ENCODE data around the gene FKBP15. TPM values are rescaled to one million over a fixed set of nuclear protein-coding genes. Genes with fewer than 3 reads are reported as not detected.
"Not testable (repeated sequence)": the region's sequence is repeated elsewhere in the genome, so short reads cannot be mapped to it uniquely, and the experiment has no call there.

Gene FKBP15
- total RNA-seq, 1 donor = 15.4 TPM

DNA sequence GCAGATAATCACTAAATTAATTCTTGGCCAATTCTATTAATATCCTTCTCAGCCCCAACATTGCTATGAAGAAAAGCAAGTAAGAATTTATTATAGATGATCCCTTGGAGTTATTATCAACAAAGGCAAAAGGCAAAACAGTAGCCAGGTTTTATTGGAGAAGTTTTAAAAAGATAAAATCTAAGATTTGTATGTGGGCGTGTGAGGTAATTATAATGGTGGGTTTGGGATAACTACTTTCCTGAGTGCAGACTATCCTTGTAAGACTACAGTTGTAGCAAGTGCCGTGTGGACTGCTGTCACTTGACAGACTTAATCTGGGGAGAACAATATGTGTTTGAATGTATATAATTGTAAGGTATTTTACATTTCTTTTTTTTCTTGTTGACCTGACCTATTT, 23.5 kb upstream of the FKBP15 start:
- no peak overlapping the region for H3K4me3 ChIP-seq (ENCODE audit: low read length)
- H3K27me3 ChIP-seq (ENCODE audit: insufficient read depth, low read length) = no peaks in the 10 kb centered on the region
- no peaks in the 10 kb centered on the region for H3K4me1 ChIP-seq (ENCODE audit: insufficient read depth, low read length)
- no peaks in the 10 kb centered on the region for H3K9me3 ChIP-seq (ENCODE audit: low read depth, low read length)

DNA sequence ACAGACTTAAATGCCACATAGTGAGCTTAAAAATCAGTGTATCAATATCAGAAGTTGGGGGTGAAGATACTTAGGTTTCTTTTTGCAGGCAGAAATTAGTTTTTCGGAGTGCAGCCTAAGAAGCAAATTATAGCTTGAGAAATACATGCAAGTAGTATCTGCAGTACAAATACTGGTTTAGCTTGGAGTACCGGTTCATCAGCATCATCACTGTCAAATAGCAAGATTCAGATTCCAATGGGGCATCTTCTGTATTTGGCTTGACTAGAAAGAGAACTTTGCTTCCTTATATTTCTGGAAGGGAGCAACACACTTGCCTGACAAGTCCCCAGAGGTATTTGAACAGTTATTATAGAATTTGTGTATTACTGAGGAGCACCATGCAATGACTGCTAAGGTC, 20.1 kb upstream of the FKBP15 start:
- Histone ChIP-seq H3K4me1 (ENCODE audit: insufficient read depth, low read length) (peaks cover under 1% of the 10 kb centered on the region), H3K9me3 (ENCODE audit: low read depth, low read length) (no peaks in the 10 kb centered on the region), H3K27me3 (ENCODE audit: insufficient read depth, low read length) (no peaks in the 10 kb centered on the region), H3K4me3 (ENCODE audit: low read length) (no peak overlapping the region)

DNA sequence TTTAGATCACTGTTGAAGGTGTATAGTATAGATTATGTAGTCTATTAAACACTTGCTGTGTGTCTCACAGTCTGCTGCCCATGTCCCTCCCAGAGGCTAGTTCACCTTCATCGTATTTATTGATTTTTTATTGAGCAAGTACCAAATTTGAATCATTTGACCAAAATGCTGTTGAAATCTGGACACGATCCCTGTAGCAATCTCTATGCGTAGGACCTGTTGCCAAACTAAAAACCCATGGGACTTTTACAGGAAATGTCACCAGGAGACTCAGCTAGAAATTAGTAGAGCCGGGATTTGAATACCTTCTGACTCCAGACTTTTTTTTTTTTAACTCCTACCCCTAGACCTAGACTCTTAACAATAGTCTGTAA, 17.8 kb upstream of the FKBP15 start:
- Histone ChIP-seq H3K9me3 (ENCODE audit: low read depth, low read length) (no peaks in the 10 kb centered on the region), H3K4me1 (ENCODE audit: insufficient read depth, low read length) (peaks cover 15% of the 10 kb centered on the region), H3K27me3 (ENCODE audit: insufficient read depth, low read length) (no peaks in the 10 kb centered on the region), H3K4me3 (ENCODE audit: low read length) (no peak overlapping the region)

DNA sequence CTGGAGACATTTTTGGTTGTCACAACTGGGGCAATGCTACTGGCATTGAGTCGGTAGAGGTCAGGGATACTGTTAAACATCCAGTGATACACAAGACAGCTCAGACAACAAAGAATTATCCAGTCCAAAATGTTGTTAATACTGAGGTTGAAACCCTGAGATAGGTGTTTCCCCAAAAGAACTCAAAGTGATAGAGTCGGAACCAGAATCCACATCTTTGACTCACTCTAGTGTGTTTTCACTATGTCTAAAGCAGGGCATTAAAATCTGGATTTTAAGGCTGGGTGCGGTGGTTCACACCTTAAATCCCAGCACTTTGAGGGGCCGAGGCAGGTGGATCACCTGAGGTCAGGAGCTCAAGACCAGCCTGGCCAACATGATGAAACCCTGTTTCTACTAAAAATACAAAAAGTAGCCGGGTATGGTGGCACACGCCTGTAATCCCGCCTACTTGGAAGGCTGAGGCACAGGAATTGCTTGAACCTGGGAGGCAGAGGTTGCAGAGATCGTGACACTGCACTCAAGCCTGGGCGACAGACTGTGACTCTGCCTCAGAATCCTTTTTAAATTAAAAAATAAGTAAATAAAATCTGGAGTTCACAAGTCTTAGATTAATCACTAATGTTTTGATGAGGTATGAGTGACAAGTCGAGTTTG, 17.3 kb upstream of the FKBP15 start:
- peaks cover 19% of the 10 kb centered on the region for H3K4me1 ChIP-seq (ENCODE audit: insufficient read depth, low read length)
- no peak overlapping the region for H3K4me3 ChIP-seq (ENCODE audit: low read length)
- H3K9me3 ChIP-seq (ENCODE audit: low read depth, low read length) = no peaks in the 10 kb centered on the region
- H3K27me3 ChIP-seq (ENCODE audit: insufficient read depth, low read length) = no peaks in the 10 kb centered on the region

DNA sequence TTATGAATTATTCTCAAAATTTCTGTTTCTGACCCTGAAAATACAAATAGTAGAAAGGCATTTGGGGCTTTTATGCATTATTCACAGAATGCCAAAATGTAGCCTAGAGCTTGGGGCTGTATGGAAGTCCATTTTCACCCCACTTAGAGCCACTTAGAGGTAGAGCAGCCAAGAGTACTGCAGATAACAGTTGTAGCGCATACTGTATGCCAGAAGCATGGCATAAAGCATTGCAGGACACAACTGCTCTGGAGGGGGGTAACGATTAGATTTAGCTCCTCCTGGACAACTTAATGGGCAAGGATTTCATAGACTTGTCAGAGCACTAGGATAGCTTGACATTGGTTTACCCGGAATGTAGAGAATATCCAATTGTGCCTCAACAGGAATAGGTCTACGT, 15.9 kb upstream of the FKBP15 start:
- no peaks in the 10 kb centered on the region for H3K27me3 ChIP-seq (ENCODE audit: insufficient read depth, low read length)
- H3K4me3 ChIP-seq (ENCODE audit: low read length) = no peak overlapping the region
- no peaks in the 10 kb centered on the region for H3K9me3 ChIP-seq (ENCODE audit: low read depth, low read length)
- peaks cover 29% of the 10 kb centered on the region for H3K4me1 ChIP-seq (ENCODE audit: insufficient read depth, low read length)

DNA sequence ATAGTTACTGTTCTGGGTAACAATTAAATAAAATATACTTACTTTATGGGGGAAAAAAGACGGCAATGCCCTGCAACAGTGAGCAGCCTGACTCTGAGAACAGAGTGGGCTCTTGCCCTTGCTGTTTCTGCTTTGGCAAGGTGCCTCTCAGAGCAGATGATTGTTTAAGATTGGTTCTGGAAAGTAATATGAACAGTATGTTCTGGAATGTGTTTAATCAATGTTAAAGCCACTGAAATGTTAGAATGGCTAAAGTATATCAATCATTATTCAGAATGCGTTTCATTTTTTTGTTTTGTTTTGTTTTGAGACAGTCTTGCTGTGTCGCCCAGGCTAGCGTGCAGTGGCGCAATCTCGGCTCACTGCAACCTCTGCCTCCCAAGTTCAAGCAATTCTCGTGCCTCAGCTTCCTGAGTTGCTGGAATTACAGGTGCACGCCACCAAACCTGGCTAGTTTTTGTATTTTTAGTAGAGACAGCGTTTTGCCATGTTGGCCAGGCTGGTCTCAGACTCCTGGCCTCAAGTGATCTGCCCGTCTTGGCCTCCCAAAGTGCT, 14.7 kb upstream of the FKBP15 start:
- H3K4me3 ChIP-seq (ENCODE audit: low read length); H3K27me3 ChIP-seq (ENCODE audit: insufficient read depth, low read length); H3K9me3 ChIP-seq (ENCODE audit: low read depth, low read length): not testable (repeated sequence)
- peaks cover 29% of the 10 kb centered on the region for H3K4me1 ChIP-seq (ENCODE audit: insufficient read depth, low read length)

DNA sequence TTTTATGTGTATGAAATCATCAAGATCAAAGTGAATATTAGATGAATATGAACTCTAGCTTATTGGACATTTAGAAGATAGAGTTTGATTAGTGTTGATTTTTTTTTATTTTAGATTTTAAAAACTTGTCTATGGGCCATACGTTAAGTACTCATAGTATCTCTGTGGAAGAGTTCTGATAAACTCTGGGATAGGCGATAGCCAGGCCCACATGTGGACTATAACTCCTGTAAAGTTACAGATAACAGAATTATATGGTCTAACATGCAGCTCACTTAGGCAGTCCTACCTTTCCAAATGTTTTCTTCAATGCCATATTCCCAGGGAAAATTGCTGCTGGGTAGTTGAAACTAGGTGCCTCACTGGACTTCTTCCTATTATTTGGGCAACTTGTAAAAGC, 10.6 kb upstream of the FKBP15 start:
- Histone ChIP-seq H3K9me3 (ENCODE audit: low read depth, low read length) (no peaks in the 10 kb centered on the region), H3K4me1 (ENCODE audit: insufficient read depth, low read length) (peaks cover 35% of the 10 kb centered on the region), H3K27me3 (ENCODE audit: insufficient read depth, low read length) (no peaks in the 10 kb centered on the region), H3K4me3 (ENCODE audit: low read length) (no peak overlapping the region)

DNA sequence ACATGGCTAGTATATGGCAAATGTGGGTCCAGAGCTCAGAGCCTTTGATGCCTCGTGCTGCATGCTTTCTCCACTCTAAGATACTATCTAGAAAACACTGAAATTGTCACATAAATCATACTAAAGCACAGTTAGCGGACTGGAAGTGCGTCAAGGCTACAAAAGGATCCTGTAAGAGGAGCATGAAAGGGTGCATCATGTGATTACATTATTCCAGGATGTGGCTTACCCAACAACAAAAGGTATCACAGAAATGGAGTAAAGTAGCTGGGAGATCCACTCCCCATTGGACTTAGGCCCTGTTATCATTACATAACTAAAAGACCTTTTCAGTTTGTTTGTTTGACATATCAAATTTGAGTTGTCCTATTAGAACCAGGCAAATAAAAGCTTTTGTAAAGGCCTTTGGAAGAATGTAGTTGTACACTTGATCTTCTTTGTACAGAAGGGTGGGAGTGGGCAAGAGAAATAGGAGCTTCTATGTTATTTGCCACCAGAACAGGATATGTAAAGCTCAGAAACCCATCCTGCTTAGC, 7.1 kb upstream of the FKBP15 start:
- H3K27me3 ChIP-seq (ENCODE audit: insufficient read depth, low read length) = no peaks in the 10 kb centered on the region
- no peaks in the 10 kb centered on the region for H3K9me3 ChIP-seq (ENCODE audit: low read depth, low read length)
- H3K4me1 ChIP-seq (ENCODE audit: insufficient read depth, low read length) = peaks cover 17% of the 10 kb centered on the region
- H3K4me3 ChIP-seq (ENCODE audit: low read length) = no peak overlapping the region

DNA sequence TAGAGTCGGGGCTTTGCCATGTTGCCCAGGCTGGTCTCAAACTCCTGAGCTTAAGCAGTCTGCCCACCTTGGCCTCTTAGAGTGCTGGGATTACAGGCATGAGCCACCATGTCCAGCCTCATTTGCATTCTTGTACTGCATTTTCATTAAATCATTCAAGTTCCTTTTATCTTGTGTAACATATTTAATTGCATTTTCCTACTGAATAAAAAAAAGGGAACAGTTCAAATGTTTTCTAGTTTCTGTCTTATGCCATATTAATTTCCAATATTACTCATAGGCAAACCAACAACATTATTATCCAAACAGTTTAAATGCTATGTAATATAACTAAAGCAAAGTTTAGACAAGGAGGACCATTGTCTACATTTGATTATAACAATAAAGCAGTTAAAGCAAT, 6.4 kb upstream of the FKBP15 start:
- H3K27me3 ChIP-seq (ENCODE audit: insufficient read depth, low read length) = no peaks in the 10 kb centered on the region
- peaks cover 19% of the 10 kb centered on the region for H3K4me1 ChIP-seq (ENCODE audit: insufficient read depth, low read length)
- H3K9me3 ChIP-seq (ENCODE audit: low read depth, low read length) = no peaks in the 10 kb centered on the region
- no peak overlapping the region for H3K4me3 ChIP-seq (ENCODE audit: low read length)

DNA sequence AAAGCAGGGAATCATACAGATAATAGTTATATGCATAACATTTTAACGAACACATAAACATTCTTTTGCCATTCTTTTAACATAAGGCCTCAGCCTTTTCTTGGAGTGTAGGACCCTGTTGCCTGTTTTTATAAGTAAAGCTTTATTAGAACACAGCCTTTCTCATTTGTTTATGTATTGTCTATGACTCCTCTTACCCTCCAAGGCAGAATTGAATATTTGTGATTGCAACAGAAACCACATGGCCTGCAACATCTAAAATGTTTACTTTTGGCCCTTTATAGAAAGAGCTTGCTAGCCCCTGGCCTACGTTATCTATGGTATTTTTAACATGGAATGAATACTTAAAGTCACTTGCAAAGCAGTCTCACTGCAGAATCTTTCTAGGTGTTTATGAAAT, 2.9 kb upstream of the FKBP15 start:
- Histone ChIP-seq H3K4me1 (ENCODE audit: insufficient read depth, low read length) (peaks cover 41% of the 10 kb centered on the region), H3K27me3 (ENCODE audit: insufficient read depth, low read length) (no peaks in the 10 kb centered on the region), H3K9me3 (ENCODE audit: low read depth, low read length) (no peaks in the 10 kb centered on the region), H3K4me3 (ENCODE audit: low read length) (no peak overlapping the region)

DNA sequence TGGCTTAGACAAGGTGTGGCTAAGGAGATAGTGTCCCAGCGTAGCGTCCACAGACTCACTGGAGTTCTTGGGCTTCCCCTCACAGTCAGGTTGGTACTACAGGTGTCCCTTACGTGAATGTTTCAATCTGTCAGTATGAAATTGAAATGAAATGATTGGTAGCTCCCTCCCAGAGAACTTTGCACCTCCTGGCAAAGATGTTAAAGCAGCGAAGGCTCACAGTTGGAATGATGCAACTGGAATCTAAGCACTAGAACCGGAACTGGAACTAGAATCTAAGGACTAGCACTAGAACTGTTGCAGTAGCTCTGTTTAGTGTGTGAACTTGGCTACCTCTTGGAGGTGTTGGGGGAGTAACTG, 1.4 kb upstream of the FKBP15 start:
- H3K27me3 ChIP-seq (ENCODE audit: insufficient read depth, low read length) = no peaks in the 10 kb centered on the region
- peaks cover 48% of the 10 kb centered on the region for H3K4me1 ChIP-seq (ENCODE audit: insufficient read depth, low read length)
- H3K4me3 ChIP-seq (ENCODE audit: low read length) = peak overlapping the region; percentile 92
- H3K9me3 ChIP-seq (ENCODE audit: low read depth, low read length) = no peaks in the 10 kb centered on the region

DNA sequence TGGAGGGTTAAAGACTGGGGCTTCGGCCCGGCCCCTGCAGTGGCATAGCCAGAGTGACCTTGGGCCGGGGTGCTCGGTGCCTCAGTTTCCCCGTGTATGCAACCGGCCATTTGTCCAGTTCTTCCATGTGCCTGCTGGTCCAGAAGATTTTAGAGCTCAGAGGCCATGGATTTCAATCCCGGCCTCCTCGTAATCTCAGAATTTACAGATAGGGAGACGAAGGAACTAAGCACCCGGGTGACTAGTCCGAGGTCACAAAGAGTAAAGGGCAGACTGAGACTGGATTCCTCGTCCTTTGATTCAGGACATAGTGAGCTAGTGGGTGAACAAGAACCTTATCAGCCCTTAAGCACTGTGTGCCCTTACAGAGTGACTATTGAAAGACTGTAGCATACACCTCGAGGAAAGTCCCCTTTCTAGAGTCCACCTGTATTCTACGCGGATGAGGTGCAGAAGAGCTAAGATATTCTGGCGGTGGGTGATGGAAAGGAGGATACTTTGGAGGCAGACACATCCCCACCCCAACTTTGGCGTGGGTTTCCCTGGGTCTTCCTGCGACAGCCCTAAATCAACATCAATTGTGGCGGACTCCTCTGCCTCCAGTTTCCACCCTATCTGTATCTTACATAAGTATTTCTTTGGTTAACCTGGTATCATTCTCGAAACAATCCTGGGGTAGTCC, 864 bp upstream of the FKBP15 start:
- H3K27me3 ChIP-seq (ENCODE audit: insufficient read depth, low read length) = no peaks in the 10 kb centered on the region
- no peaks in the 10 kb centered on the region for H3K9me3 ChIP-seq (ENCODE audit: low read depth, low read length)
- H3K4me1 ChIP-seq (ENCODE audit: insufficient read depth, low read length) = peaks cover 45% of the 10 kb centered on the region
- H3K4me3 ChIP-seq (ENCODE audit: low read length) = peak overlapping the region; percentile 92

DNA sequence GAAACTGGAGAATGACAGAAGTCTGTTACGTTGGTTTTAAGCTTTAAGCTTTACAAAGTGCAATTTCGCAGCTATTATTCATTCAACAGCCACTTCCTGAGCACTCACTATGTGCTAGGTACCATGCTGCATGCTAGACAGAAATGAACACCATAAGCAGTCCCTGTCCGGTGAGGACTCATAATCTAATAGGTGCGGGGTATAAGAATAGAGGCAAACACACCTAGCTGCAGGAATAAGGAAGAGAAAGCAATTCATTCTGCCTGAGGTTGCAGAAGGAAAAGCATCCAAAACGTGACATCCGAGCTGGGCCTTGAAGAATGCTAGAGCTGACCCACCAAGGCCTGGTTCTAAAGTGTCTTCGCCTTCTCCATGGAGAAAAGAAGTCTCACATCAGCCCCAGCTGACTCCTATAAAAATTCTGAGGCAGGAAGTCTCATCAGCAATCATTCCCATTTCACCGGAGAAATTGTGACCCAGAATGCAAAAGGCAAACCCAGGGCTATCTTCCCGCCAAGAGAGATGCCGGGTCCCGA, 542 bp downstream of the FKBP15 start:
- Histone ChIP-seq H3K27me3 (ENCODE audit: insufficient read depth, low read length) (no peaks in the 10 kb centered on the region), H3K4me3 (ENCODE audit: low read length) (peak overlapping the region; percentile 92), H3K4me1 (ENCODE audit: insufficient read depth, low read length) (peaks cover 49% of the 10 kb centered on the region), H3K9me3 (ENCODE audit: low read depth, low read length) (no peaks in the 10 kb centered on the region)

DNA sequence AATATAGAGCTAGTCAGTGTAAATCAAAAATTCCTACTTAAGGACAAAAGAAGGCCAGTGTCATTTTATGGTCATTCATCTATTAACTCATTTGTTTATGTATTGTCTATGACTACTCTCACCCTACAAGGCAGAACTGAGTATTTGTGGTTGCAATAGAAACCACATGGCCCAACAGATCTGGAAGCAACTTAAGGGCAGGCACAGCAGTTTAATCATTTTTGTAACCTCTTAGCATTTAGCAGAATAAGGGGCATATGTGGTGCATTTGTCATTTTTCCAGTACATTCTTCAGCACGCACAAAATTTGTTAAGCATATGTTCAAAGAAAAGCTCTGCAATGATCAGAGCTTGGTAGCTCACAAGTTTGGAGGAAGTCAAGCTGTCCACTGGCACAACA, 1.1 kb downstream of the FKBP15 start:
- peak overlapping the region; percentile 92 for H3K4me3 ChIP-seq (ENCODE audit: low read length)
- H3K27me3 ChIP-seq (ENCODE audit: insufficient read depth, low read length) = no peaks in the 10 kb centered on the region
- H3K4me1 ChIP-seq (ENCODE audit: insufficient read depth, low read length) = peaks cover 50% of the 10 kb centered on the region
- H3K9me3 ChIP-seq (ENCODE audit: low read depth, low read length) = no peaks in the 10 kb centered on the region

DNA sequence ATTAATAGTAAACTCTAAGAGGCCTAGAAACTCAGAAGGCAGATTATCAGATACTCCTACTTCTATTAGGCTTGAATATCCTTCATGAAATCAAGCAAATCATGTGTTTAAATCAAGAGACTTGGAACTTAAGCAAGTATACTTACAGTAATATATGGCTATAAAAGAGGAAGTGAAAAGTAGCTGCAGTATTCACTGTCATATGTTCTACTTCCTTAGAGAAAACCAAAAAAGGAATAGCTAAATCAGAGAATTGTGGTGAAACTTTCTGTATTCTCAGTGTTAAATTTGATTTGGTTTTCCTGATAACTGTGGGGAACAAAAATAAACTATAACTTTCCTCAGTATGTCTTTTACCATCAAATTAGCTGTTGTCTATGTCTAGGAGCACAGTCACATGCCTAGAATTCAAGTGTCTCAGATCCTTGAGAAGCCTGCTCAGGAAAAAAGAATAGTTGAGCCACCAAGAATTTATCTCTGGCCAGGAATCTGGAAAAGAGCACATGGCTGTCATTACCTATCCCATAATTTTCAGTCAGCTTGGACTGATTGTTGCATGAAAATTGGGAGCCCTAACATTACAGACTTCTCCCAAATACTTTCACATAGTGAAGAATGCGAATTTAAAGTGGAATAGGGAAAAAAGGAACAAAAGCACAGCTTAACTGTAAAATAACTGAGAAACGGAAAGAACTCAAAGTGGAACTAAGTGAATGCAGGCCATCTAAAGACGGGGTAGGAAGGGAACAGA, 1.7 kb downstream of the FKBP15 start:
- H3K4me3 ChIP-seq (ENCODE audit: low read length) = peak overlapping the region; percentile 92
- H3K9me3 ChIP-seq (ENCODE audit: low read depth, low read length) = no peaks in the 10 kb centered on the region
- no peaks in the 10 kb centered on the region for H3K27me3 ChIP-seq (ENCODE audit: insufficient read depth, low read length)
- peaks cover 50% of the 10 kb centered on the region for H3K4me1 ChIP-seq (ENCODE audit: insufficient read depth, low read length)

Measured in mononuclear cell (primary cell).